K562 (cell line): ENCODE results near the gene CYFIP2. TPM values are rescaled to one million over a fixed set of nuclear protein-coding genes. Genes with fewer than 3 reads are reported as not detected.

Experiments
- ATAC-seq: fragments of 200-7000 bp; cut with Tn5 transposase; 3 replicates; pipeline ENCODE4 v1.9.1; 2020; ENCODE audit warnings: moderate library complexity
- BruUV-seq: library from RNA; stranded (reverse); fragments of 400-500 nt; replicated peaks from 2 replicates; lab custom pipeline; 2021; lab: Mats Ljungman, UMichigan
- CTCF ChIA-PET: fragments of 300-600 bp; formaldehyde crosslinking; extraction: SDS; loops from one replicate; lab custom pipeline; 2021; ENCODE audit warnings: low intra/inter-chr PET ratio; lab: Yijun Ruan, JAX
- POLR2A ChIA-PET: fragments of 300-600, 350-650 bp; sonication (Branson Sonifier 250); formaldehyde crosslinking; extraction: SDS; loops from one replicate; lab custom pipeline; 2021; ENCODE audit warnings: antibody characterized with exemption, inconsistent platforms; lab: Yijun Ruan, JAX
- DNase-seq, 4 experiments: peaks; one replicate each; pipeline versions ENCODE4 v3.0.0 to v3.0.0-alpha.2; 2011 to 2018; ENCODE audit warnings: low spot score in 3 of 4, mixed read lengths in 3 of 4; ENCODE audit errors: extremely low read depth in 1 of 4
- FAIRE-seq: peaks from 2 replicates; lab custom pipeline; 2011; peaks lifted over from hg19 to GRCh38; lab: Jason Lieb, UNC
- H2AFZ ChIP-seq: 2 replicates; pipeline ENCODE4 v1.6.0; 2011; ENCODE audit warnings: low read depth, low read length, control low read depth, inconsistent platforms
- H3K27ac ChIP-seq: fragments of 200-600 bp; 3 replicates; pipeline ENCODE4 v1.8.0; 2011; ENCODE audit warnings: low read depth, mild to moderate bottlenecking, control low read depth, inconsistent platforms, low read length, moderate library complexity, mixed read lengths; ENCODE audit errors: extremely low read depth
- H3K27me3 ChIP-seq, 2 experiments: fragments of 300-600 bp in 1 of 2; 2 replicates in 1 of 2; 3 replicates in 1 of 2; pipeline versions ENCODE4 v1.6.0 to v1.8.0; 2011; ENCODE audit warnings: inconsistent platforms in 2 of 2, low read length in 2 of 2, mild to moderate bottlenecking in 1 of 2, mixed read lengths in 1 of 2, moderate library complexity in 1 of 2; ENCODE audit not compliant: control insufficient read depth in 2 of 2, insufficient read depth in 2 of 2
- H3K36me3 ChIP-seq: fragments of 300-600 bp; 3 replicates; pipeline ENCODE4 v1.8.0; 2011; ENCODE audit warnings: mild to moderate bottlenecking, low read length, inconsistent platforms; ENCODE audit not compliant: control insufficient read depth, insufficient read depth
- H3K4me1 ChIP-seq, 2 experiments: fragments of 200-600 bp in 1 of 2; replicated peaks in 1 of 2; 2 replicates in 1 of 2; 3 replicates in 1 of 2; pipeline versions ENCODE4 v1.5.1 to v1.8.0; 2011; ENCODE audit warnings: inconsistent platforms in 2 of 2, low read length in 2 of 2, mild to moderate bottlenecking in 1 of 2, mixed read lengths in 1 of 2, moderate library complexity in 1 of 2; ENCODE audit not compliant: control insufficient read depth in 2 of 2, insufficient read depth in 2 of 2
- H3K4me2 ChIP-seq: 2 replicates; pipeline ENCODE4 v1.6.1; 2011; ENCODE audit warnings: low read length, control low read depth, inconsistent platforms, mixed read lengths; ENCODE audit not compliant: insufficient read depth
- H3K4me3 ChIP-seq: fragments of 200-600 bp; sonication (generic), shearing (Covaris generic); 2 replicates; pipeline ENCODE4 v1.5.1; 2016; ENCODE audit warnings: control low read depth, inconsistent platforms
- H3K79me2 ChIP-seq: fragments of 200-600 bp; 3 replicates; pipeline ENCODE4 v1.8.0; 2011; ENCODE audit warnings: low read length, inconsistent platforms; ENCODE audit not compliant: control insufficient read depth, insufficient read depth
- H3K9ac ChIP-seq, 2 experiments: 2 replicates each; pipeline versions ENCODE4 v1.6.0 to v1.6.1; 2011; ENCODE audit warnings: low read depth in 2 of 2, low read length in 2 of 2, control low read depth in 1 of 2, inconsistent platforms in 1 of 2, mild to moderate bottlenecking in 1 of 2, mixed read lengths in 1 of 2; ENCODE audit not compliant: insufficient read depth in 1 of 2
- H3K9me1 ChIP-seq: one replicate; pipeline ENCODE4 v1.6.0; 2011; ENCODE audit warnings: inconsistent platforms, mild to moderate bottlenecking, low read length, moderate library complexity; ENCODE audit not compliant: control insufficient read depth, insufficient read depth
- H3K9me3 ChIP-seq: replicated peaks from 2 replicates; pipeline ENCODE4 v1.5.1; 2011; ENCODE audit warnings: low read depth, low read length, inconsistent platforms; ENCODE audit not compliant: control insufficient read depth, insufficient read depth
- H4K20me1 ChIP-seq: replicated peaks from 2 replicates; pipeline ENCODE4 v1.6.1; 2011; ENCODE audit warnings: low read length, inconsistent platforms, mixed read lengths; ENCODE audit not compliant: control insufficient read depth, insufficient read depth
- ARID2 ChIP-seq: fragments of 450-650 bp; IDR thresholded peaks from 2 replicates; pipeline ENCODE4 v1.6.1; 2017; ENCODE audit warnings: antibody characterized with exemption, mild to moderate bottlenecking
- BMI1 ChIP-seq: fragments of 150-350 bp; IDR thresholded peaks from 2 replicates; pipeline ENCODE4 v1.6.1; 2014; ENCODE audit warnings: low read length
- DDX20 ChIP-seq: fragments of 450-650 bp; IDR thresholded peaks from 2 replicates; pipeline ENCODE4 v1.6.1; 2016; ENCODE audit warnings: missing genetic modification characterization, low read depth, mild to moderate bottlenecking, missing compliant biosample characterization, moderate library complexity
- DPF2 ChIP-seq: fragments of 450-650 bp; IDR thresholded peaks from 2 replicates; pipeline ENCODE4 v1.6.1; 2016
- EGR1 ChIP-seq: fragments of 450-650 bp; conservative IDR thresholded peaks from 2 replicates; pipeline ENCODE4 v1.6.1; 2017; ENCODE audit warnings: mild to moderate bottlenecking
- FOSL1 ChIP-seq: fragments of 200-800 bp; sonication (Bioruptor generic); conservative IDR thresholded peaks from 2 replicates; pipeline ENCODE4 v1.6.1; 2016; ENCODE audit warnings: missing genetic modification characterization, missing compliant biosample characterization
- HDGF ChIP-seq: fragments of 450-650 bp; IDR thresholded peaks from 2 replicates; pipeline ENCODE4 v1.6.1; 2016
- KLF10 ChIP-seq: fragments of 250-450 bp; sonication (Bioruptor Pico); IDR thresholded peaks from 2 replicates; pipeline ENCODE4 v1.6.1; 2021; ENCODE audit warnings: matching md5 sums
- NONO ChIP-seq, 2 experiments: fragments of 200-400 bp in 1 of 2; fragments of 450-650 bp in 1 of 2; formaldehyde crosslinking in 1 of 2; IDR thresholded peaks; 2 replicates each; pipeline ENCODE4 v1.6.1; 2017; ENCODE audit warnings: low read depth in 2 of 2, mild to moderate bottlenecking in 2 of 2, moderate library complexity in 2 of 2, low read length in 1 of 2
- RHOXF2B ChIP-seq: fragments of 250-450 bp; sonication (Bioruptor Pico); conservative IDR thresholded peaks from 2 replicates; pipeline ENCODE4 v1.5.1; 2021
- STAT5A ChIP-seq: IDR thresholded peaks from 2 replicates; pipeline ENCODE4 v1.6.1; 2012; ENCODE audit warnings: low read length, inconsistent platforms, borderline replicate concordance
- TCF3 ChIP-seq: sonication (generic); formaldehyde crosslinking; IDR thresholded peaks from 2 replicates; pipeline ENCODE4 v1.4.0; 2020; ENCODE audit warnings: mild to moderate bottlenecking, missing genetic modification reagents
- U2AF1 ChIP-seq: fragments of 200-400 bp; formaldehyde crosslinking; optimal IDR thresholded peaks from 2 replicates; pipeline ENCODE3; 2017; ENCODE audit warnings: mild to moderate bottlenecking, low read depth, low read length, moderate library complexity
- ZBTB1 ChIP-seq: sonication (generic); formaldehyde crosslinking; IDR thresholded peaks from 2 replicates; pipeline ENCODE4 v1.8.1; 2023; ENCODE audit warnings: missing genetic modification reagents, low read depth, mild to moderate bottlenecking, borderline replicate concordance
- ZNF584 ChIP-seq: fragments of 200-800 bp; sonication (Bioruptor generic); IDR thresholded peaks from 2 replicates; pipeline ENCODE4 v1.6.1; 2016; ENCODE audit warnings: low read depth, mild to moderate bottlenecking, missing genetic modification characterization, missing compliant biosample characterization
- ZSCAN32 ChIP-seq: fragments of 450-650 bp; formaldehyde crosslinking; IDR thresholded peaks from 2 replicates; pipeline ENCODE4 v1.4.0; 2020; ENCODE audit warnings: mild to moderate bottlenecking, moderate library complexity
- WGBS: fragments of 100-300 bp; shearing (Covaris generic); methylation state at CpG from one replicate; pipeline ENCODE4 v1.1.6; 2016; ENCODE audit warnings: low coverage, mixed read lengths; ENCODE audit not compliant: insufficient coverage; ENCODE audit errors: missing lambda C conversion rate; 5-methylcytosine and 5-hydroxymethylcytosine counted together
- in situ Hi-C: fragments of 300-500 bp; cut with MboI; formaldehyde crosslinking; loops from 4 replicates; pipeline ENCODE4 v1.15.0; 2018; ENCODE audit warnings: inconsistent platforms, mixed read lengths
- intact Hi-C: fragments of 100-400 bp; cut with micrococcal nuclease; formaldehyde crosslinking; loops from 2 replicates; pipeline ENCODE4 v1.14.2; 2022
- polyA plus RNA-seq, 8 experiments: library from polyadenylated mRNA; depleted of rRNA in 4 of 8; stranded (reverse) in 5 of 8; unstranded in 3 of 8; fragments of >200 nt; fragmentation: Nextera tagmentation in 2 of 8; fragmentation: Illumina TruSeq in 1 of 8; extraction: Ambion mirVana in 2 of 8; extraction: Trizol in 1 of 8; gene quantifications; 2 replicates each; pipeline versions ENCODE4 v1.2.1 to v1.2.3, GENCODE V29; 2011 to 2014; ENCODE audit warnings: inconsistent platforms in 1 of 8, missing spikeins in 1 of 8
- total RNA-seq, 7 experiments: library from RNA; depleted of rRNA in 6 of 7; stranded (reverse); fragments of >200 nt in 6 of 7; fragmentation: Illumina TruSeq in 2 of 7; extraction: Trizol in 2 of 7; gene quantifications; 2 replicates each; pipeline versions ENCODE4 v1.2.1 to v1.2.3, GENCODE V29; 2011 to 2021; ENCODE audit warnings: low replicate concordance in 1 of 7
- TF ChIP-seq, protein P1 (sequence below): fragments of 450-650 bp; formaldehyde crosslinking; IDR thresholded peaks from 2 replicates; pipeline ENCODE4 v1.4.0; 2022; ENCODE audit warnings: missing genetic modification characterization
- TF ChIP-seq, protein P2 (sequence below): fragments of 200-800 bp; sonication (Bioruptor generic); IDR thresholded peaks from 2 replicates; pipeline ENCODE4 v1.6.1; 2017; ENCODE audit warnings: missing genetic modification characterization, missing compliant biosample characterization

CYFIP2 gene
- total and polyA plus RNA-seq, 9 of the 15 experiments (the other 6 are each of a cell fraction or from before 2014, with no cell fraction given), result 0.76 to 2.9 (median 1.4) TPM; not detected in 1

DNA sequence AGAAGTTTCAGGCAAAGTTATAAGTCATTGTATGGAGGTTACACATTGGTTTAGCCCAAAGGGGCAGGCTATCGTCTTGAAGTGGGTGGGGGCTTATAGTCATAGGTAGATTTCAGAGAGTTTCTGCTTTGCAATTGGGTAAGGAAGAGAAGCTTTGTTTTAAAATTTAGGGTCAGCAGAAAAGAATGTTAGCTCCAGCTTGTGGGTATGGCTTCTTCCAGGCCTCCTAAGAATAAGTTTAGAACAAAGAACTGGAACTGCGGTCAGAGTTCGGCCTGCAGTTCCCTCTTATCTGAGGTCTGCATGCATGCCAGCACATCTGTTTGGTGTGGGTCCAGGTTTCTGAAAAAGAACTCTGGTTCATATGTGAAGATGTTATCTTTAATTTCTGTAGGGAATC, 96.1 kb downstream of the CYFIP2 start (continued):
- TF ChIP-seq U2AF1 (no peak), RHOXF2B (no peak), ZBTB1 (CRISPR knock-in tag) (no peak), DPF2 (peak; percentile 60; the same call in 1 of the 2 replicates), ARID2 (no peak), NONO (IDR thresholded peaks at IDR 0.05; ENCODE audit: low read depth in 2 of 2, low read length in 1 of 2) (no peak), ZSCAN32 (CRISPR knock-in tag) (no peak), HDGF (no peak), DDX20 (no peak), KLF10 (no peak), BMI1 (no peak)

DNA sequence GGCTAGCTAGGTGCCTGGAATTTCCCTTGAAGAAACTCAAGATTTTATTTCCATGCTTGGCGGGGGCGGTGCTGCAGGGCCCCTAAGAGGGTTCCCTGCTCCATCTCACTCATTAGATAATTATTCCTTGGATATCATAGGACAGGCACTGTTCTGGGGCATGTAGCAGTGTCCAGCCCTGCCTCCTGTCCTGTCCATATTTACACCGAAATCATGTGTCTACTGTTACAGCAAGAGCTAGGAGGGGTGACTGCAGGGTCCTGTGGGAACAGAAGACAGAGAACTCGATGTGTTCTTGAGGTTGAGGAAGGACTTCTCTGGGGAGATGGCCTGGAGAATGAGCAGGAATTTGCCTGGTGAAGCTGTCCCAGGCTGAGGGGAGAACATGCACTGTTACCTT, 96.6 kb downstream of the CYFIP2 start:
- Histone ChIP-seq H4K20me1 (0 out of 2 replicates have a peak, but pooled peaks cover 2% of the 10 kb centered on the region), H3K27ac (no peak overlapping the region), H3K4me2 (no peak overlapping the region), H3K9me1 (no peaks in the 10 kb centered on the region), H3K4me1 (peaks cover 7 to 28% of the 10 kb centered on the region in 2 experiments; a peak in 4 of 5 replicates), H3K27me3 (peaks cover 0 to 12% of the 10 kb centered on the region in 2 experiments; a peak in 1 of 5 replicates), H3K9me3 (no peaks in the 10 kb centered on the region), H3K36me3 (no peaks in the 10 kb centered on the region), H3K9ac (no peak overlapping the region), H3K79me2 (no peaks in the 10 kb centered on the region)
- 9% methylated on average over 4 of the region's 4 CpGs for WGBS
- in situ Hi-C loops, result no loop called here
- POLR2A ChIA-PET, result interaction anchor here (2.3 kb wide), 1 partner anchor 11 kb away, joined by 6 read pairs; no protein-coding TSS in a partner anchor
- no TSS peak for BruUV-seq
- no peak for DNase-seq
- CTCF ChIA-PET, result no interaction called here
- intact Hi-C loops, result loop anchor here (5.0 kb wide), 1 partner anchor 355 kb away; no protein-coding TSS in a partner anchor
- no peak for FAIRE-seq
- TF ChIP-seq FOSL1 (tag) (peak; percentile 9; the same call in 1 of the 2 replicates), TCF3 (CRISPR knock-in tag) (no peak), STAT5A (0 out of 2 replicates have a peak, but pooled peaks have one; percentile 1), EGR1 (peak; percentile 30), ZNF584 (0 out of 2 replicates have a peak, but pooled peaks have one; percentile 18)
- TF ChIP-seq, protein P1, sequence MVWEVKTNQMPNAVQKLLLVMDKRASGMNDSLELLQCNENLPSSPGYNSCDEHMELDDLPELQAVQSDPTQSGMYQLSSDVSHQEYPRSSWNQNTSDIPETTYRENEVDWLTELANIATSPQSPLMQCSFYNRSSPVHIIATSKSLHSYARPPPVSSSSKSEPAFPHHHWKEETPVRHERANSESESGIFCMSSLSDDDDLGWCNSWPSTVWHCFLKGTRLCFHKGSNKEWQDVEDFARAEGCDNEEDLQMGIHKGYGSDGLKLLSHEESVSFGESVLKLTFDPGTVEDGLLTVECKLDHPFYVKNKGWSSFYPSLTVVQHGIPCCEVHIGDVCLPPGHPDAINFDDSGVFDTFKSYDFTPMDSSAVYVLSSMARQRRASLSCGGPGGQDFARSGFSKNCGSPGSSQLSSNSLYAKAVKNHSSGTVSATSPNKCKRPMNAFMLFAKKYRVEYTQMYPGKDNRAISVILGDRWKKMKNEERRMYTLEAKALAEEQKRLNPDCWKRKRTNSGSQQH (CRISPR knock-in tag), result no peak
- TF ChIP-seq, protein P2, sequence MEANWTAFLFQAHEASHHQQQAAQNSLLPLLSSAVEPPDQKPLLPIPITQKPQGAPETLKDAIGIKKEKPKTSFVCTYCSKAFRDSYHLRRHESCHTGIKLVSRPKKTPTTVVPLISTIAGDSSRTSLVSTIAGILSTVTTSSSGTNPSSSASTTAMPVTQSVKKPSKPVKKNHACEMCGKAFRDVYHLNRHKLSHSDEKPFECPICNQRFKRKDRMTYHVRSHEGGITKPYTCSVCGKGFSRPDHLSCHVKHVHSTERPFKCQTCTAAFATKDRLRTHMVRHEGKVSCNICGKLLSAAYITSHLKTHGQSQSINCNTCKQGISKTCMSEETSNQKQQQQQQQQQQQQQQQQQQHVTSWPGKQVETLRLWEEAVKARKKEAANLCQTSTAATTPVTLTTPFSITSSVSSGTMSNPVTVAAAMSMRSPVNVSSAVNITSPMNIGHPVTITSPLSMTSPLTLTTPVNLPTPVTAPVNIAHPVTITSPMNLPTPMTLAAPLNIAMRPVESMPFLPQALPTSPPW, result peak; percentile 31; the same call in 1 of the 2 replicates
- TF ChIP-seq, all 486 proteins: peak for 5
- no peak for ATAC-seq
- no peak overlapping the region for H2AFZ ChIP-seq
- H3K4me3 ChIP-seq, result no peak overlapping the region
